GM19025 (cell line): ENCODE results near the gene IDI2.
"Not testable (repeated sequence)": the region's sequence is repeated elsewhere in the genome, so short reads cannot be mapped to it uniquely, and the experiment has no call there.

Experiments
- ATAC-seq: cut with Tn5 transposase; IDR thresholded peaks from one replicate; pipeline ENCODE4 v1.9.1; 2021; ENCODE audit warnings: mild to moderate bottlenecking, low read depth, moderate library complexity; ENCODE audit not compliant: unreplicated experiment

Gene IDI2

DNA sequence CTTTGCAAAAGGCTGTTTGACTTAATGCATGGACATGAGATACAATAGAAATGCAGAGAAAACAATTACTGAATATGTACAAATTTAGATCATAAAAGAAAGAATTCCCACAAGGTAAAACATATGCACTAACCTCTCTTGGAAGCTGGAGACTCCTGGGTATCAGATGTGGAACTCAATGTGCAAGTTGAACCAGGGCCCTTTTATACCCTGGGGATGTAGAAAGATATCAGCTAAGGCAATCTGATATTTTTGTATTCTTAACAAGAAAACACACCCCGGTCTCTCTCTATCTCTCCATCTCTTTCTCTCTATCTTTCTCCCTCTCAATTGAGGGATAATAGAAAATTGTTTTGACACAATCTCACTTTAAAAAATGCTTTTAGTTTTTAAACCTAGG lies at the start of gene IDI2:
TSS of gene IDI2 (minus strand) at position 177 of the 400 bp plus-strand sequence. CDS start 1,136 bp downstream, outside the sequence.
- no peak for ATAC-seq

DNA sequence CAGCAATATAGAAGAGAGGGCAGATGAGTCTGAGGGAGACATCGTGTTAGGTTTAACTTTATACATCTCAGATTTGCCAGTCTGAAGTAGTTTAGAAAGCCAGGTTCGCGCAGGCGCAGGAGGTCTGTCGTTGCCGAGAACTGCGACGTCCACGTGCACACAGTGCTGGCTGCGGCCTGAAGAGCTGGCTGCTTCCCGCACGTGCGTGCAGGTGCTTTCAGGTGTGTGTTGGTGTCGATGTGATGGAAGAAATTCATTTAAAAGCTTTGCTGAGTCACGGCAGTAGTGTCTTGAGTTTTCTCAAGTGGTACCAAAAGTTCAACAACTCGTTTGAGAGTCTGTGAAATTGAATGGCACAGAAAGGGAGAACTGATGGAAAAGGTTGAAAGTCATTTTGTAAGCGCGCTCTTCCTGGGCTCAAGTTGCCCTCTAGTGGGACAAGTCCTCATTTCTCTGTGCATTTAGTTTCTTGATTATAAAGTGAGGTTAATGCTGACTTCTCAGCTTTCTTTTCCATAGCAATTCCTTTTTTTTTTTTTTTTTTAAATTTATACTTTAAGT lies 49.2 kb upstream of the IDI2 start:
- no peak for ATAC-seq

- no peak for ATAC-seq
Observed at GRCh38 chr10:1074052-1074747, 48.5 kb upstream of the IDI2 start.

- no peak for ATAC-seq
Observed at GRCh38 chr10:1070919-1071318, 45.3 kb upstream of the IDI2 start.

GRCh38 chr10:1068380-1069361 lies 43.0 kb upstream of the IDI2 start:
- ATAC-seq = no peak

DNA sequence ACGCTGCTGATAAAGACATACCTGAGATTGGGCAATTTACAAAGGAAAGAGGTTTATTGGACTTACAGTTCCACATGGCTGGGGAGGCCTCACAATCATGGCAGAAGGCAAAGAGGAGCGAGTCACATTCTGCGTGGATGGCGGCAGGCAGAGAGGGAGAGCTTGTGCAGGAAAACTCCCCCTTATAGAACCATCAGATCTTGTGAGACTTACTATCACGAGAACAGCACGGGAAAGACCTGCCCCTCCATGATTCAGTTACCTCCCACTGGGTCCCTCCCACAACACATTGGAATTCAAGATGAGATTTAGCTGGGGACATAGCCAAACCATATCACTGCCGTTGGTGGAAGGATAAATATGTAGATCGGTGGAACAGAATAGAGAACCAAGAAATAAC lies 41.1 kb upstream of the IDI2 start:
- not testable (repeated sequence) for ATAC-seq

DNA sequence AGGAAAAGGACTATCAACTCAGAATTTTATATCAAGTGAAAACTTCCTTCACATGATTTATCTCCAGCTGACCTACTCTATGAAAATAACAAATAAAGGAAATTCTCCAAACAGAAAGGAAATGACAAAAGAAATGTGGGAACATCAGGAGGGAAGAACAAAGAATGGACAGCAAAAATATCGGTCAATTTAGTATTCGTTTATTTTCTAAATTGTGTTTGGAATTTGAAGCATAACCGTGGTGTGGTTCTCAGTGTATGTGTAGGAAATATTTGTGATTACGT lies 39.2 kb upstream of the IDI2 start:
- ATAC-seq = no peak

- no peak for ATAC-seq
Observed at GRCh38 chr10:1063232-1063865, 37.7 kb upstream of the IDI2 start.

DNA sequence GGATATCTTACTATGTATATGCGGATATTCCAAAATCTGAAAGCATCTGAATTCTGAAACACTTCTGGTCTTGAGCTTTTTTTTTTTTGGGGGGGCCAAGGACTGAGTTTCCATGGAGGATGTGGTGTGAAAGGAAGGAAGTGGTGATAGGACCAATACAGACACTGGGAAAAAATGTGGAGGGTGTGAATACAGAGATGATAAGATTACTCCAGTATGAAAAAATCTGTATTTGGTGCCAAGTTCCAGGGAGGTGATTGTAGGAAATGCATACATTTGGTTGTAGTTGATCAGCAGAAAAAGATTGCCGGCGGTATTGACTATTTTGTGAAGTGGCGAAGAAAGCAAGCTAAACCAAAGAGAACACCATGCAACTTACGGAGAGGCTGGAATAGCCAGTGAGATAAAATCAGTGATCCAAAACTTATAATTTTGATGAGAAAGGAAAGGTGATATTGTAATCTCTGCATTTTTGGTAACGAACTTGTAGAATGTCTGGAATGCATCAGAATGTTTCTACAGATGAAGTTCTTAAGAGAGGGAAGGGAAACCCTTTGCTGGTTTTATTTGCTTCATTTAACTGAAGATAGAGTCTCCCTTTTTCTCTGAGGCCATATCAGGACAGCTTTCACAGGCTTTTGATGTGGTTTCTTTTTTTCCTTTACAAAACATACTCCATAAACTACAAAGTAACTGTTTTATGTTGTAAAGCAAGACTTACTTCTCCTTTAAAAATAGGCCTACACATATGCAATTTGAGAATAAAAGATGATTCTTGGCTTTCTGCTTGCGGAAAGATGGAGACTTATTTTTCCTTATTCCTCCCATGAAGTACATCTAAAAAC lies 36.5 kb upstream of the IDI2 start:
- ATAC-seq = no peak

DNA sequence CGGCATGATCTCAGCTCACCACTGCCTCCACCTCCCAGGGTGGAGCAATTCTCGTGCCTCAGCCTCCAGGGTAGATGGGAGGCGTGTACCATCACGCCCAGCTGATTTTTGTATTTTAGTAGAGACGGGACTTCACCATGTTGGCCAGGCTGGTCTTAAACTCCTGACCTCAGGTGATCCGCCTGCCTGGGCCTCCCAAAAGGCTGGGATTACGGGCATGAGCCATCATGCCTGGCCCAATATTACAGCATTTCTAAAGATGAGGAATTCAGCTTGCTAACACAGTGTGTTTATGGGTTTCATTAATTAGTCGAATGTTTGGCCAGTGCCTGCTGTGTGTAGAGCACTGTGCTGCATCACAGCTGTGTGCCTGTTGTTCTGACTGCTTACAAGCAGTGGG lies 34.2 kb upstream of the IDI2 start:
- no peak for ATAC-seq

- ATAC-seq = no peak
Observed at GRCh38 chr10:1058017-1058416, 32.4 kb upstream of the IDI2 start.

DNA sequence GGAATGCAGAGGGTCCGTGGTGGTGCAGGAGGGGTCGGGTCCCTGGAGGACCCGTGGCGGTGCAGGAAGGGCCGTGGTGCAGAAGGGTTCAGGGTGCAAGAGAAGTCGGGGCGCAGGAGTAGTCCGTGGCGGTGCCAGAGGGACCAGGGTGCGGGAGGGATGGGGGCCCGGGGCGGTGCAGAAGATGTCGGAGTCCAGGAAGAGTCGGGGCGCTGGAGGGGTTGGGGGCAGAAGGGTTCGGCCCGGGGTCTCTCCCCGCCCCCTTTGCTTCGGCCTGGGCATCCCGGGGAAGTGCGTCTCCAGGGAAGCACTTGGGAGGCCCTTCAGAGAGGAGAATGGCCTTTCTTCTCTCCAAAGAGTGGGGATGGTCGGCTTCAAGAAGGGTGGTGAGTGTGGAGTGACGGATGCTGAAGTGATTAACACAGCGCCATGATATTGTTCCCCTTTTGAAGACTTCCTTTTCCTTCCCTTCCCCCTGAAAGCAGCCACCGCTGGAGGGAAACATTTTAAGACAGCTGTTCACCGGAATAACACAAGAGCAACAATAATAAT lies 31.5 kb upstream of the IDI2 start:
- ATAC-seq = no peak

DNA sequence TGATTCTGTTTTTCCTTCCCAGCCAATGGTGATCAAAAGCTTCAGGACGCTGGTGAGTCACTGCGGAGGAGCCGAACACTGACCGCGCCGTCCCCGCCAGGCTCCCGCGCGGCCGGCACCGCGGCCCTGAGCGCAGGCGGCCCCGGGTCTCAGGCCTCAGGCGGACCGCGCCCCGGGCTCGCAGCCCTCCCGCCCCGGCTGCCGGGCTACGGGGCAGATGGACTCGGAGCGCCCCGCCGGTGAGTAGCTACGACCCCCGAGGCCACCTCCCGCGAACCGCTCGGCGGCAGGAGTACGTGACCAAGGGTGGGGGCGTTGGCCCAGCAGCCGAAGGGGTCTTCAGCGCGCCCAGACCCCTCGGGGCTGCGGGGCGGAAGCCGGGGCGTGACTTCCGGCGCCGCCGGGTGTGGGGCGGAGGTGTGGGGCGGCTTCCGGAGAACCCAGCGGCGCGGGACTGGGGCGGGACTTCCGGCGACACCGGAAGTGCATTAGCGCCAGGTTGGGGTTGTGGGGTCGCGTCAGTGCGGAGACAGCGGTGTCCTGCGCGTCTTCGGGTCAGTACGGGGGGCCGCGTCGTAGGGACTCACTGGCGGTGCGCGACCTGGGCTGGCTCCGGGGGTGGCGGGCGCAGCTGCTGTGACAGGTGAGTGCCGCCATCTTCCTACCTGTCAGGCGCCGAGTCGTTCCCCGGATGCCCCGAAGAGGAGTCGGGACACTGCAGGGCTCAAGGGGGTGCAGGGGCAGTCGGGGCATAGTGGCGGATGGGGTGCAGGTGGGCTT lies 30.9 kb upstream of the IDI2 start, which contains the start of gene WDR37:
TSS of gene WDR37 (plus strand) at position 60 of the 780 bp plus-strand sequence. CDS start 15,771 bp downstream, outside the sequence.
- peak; percentile 96 for ATAC-seq

DNA sequence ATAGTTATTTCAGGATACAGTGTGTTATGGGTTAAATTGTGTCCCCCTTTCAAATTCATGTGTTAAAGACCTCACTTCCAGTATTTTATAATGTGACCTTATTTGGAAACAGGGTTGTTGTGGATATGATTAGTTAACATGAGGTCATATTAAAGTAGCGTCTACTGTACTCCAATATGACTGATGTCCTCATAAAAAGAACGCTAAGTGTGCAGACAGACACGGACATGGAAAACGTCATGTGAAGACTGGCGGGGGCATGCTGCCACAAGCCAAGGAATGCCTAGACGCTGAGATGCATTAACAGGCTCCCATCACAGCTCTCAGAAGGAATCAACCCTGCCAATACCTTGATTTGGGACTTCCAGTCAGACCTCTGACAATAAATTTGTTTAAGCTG lies 29.0 kb upstream of the IDI2 start:
- no peak for ATAC-seq

DNA sequence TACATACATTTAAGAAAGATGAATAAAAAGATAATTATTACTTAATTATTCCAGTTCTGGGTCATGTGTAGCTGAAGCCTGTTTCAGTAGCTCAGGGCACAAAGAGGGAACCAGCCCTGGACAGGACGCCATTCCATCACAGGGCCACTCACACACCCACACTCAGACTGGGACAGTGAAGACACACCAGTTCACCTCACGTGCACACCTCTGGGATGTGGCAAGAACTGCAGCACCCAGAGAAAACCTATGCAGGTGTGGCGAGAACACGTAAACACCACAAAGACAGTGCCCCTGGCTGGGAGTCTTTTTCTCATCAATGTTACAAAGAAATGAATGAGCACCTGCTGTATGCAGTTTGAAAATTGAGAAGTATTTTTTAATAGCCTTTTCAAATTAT lies 24.9 kb upstream of the IDI2 start:
- no peak for ATAC-seq

- no peak for ATAC-seq
Observed at GRCh38 chr10:1050145-1050544, 24.5 kb upstream of the IDI2 start.

- ATAC-seq = no peak
Observed at GRCh38 chr10:1049425-1049958, 23.8 kb upstream of the IDI2 start.

DNA sequence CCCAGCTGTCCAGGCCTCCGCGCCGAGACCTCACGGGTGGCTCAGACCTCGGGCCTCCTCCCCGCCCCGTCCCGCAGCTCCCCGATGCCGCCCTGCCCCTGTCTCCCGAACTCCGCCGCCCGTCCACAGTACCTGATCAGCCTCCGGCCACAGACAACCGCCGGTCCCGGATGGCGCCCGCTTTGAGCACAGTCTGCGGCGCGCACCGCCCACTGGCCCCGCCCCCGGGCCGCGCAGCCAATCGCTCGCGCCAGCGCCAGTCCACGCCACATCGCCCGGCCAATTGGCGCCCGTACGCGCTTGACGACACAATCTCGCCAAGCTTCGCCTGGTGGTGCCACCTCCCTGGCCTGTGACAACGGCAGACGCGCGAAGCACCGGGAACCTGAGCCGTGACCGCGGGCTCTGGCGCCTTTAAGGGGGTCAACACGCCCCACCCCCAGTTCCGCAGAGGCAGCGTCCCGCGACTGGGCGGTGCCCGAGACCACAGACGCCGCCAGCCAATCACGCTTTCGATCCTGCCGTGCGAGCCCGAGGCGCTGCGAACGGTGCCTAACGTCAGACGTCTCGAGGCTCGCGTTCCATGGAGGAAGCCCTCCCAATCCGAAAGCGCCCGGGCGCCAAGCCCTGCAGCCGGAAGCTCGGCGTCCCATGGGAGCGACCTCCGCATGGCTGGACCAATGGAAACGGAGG lies 23.2 kb upstream of the IDI2 start, which contains the start of gene IDI1:
TSS of gene IDI1 (minus strand) at position 388 of the 693 bp plus-strand sequence. CDS start at position 272, 116 bp downstream.
- peak; percentile 81 for ATAC-seq
